Lung (tissue), 12 donors: ENCODE measurements around the gene CAMK1D. TPM values are rescaled to one million over a fixed set of nuclear protein-coding genes. Genes with fewer than 3 reads are reported as not detected.

Experiments
- ATAC-seq: fragments of 200-7000 bp; cut with Tn5 transposase; one replicate; pipeline ENCODE4 v1.9.1; 2020; ENCODE audit warnings: moderate number of reproducible peaks; ENCODE audit not compliant: insufficient read depth, low FRiP score
- DNase-seq, 3 donors: peaks; one replicate each; pipeline ENCODE4 v3.0.0-alpha.2; 2013 to 2017
- H3K27ac ChIP-seq, 2 donors: one replicate each; pipeline ENCODE4 v1.5.1; 2013; ENCODE audit warnings: mild to moderate bottlenecking in 2 of 2, moderate library complexity in 2 of 2, control low read depth in 1 of 2, inconsistent platforms in 1 of 2, low read depth in 1 of 2, low read length in 1 of 2
- H3K27me3 ChIP-seq, 3 donors: one replicate each; pipeline ENCODE4 v1.5.1; 2013; ENCODE audit warnings: low read length in 2 of 3; ENCODE audit not compliant: control insufficient read depth in 3 of 3, insufficient read depth in 3 of 3
- H3K36me3 ChIP-seq, 4 donors: one replicate each; pipeline ENCODE4 v1.5.1; 2013; ENCODE audit warnings: low read length in 4 of 4, mild to moderate bottlenecking in 1 of 4, moderate library complexity in 1 of 4; ENCODE audit not compliant: control insufficient read depth in 4 of 4, insufficient read depth in 4 of 4
- H3K4me1 ChIP-seq, 5 donors: one replicate each; pipeline ENCODE4 v1.5.1; 2013; ENCODE audit warnings: low read length in 5 of 5, mild to moderate bottlenecking in 2 of 5, moderate library complexity in 1 of 5; ENCODE audit not compliant: control insufficient read depth in 5 of 5, insufficient read depth in 5 of 5
- H3K4me3 ChIP-seq: one replicate; pipeline ENCODE4 v1.5.1; 2013; ENCODE audit warnings: mild to moderate bottlenecking, control low read depth, moderate library complexity
- H3K9ac ChIP-seq, 2 donors: one replicate each; pipeline ENCODE4 v1.5.1; 2013; ENCODE audit warnings: low read length in 2 of 2, control low read depth in 1 of 2; ENCODE audit not compliant: insufficient read depth in 1 of 2
- H3K9me3 ChIP-seq, 4 donors: one replicate each; pipeline ENCODE4 v1.5.1; 2013; ENCODE audit warnings: low read length in 3 of 4, mild to moderate bottlenecking in 1 of 4, moderate library complexity in 1 of 4; ENCODE audit not compliant: control insufficient read depth in 4 of 4, insufficient read depth in 3 of 4
- CTCF ChIP-seq: IDR thresholded peaks from 2 replicates; pipeline ENCODE4 v1.5.1; 2012; ENCODE audit warnings: mild to moderate bottlenecking; ENCODE audit errors: control extremely low read depth, extremely low read depth
- WGBS, 2 donors: extraction: QIAGEN DNeasy Blood & Tissue Kit; methylation state at CpG; one replicate each; pipeline ENCODE4 v1.1.7; 2013; 5-methylcytosine and 5-hydroxymethylcytosine counted together
- polyA plus RNA-seq, 2 donors: library from polyadenylated mRNA; stranded (reverse); fragments of 200-250 nt; gene quantifications; one replicate each; pipeline ENCODE4 v1.2.1, GENCODE V29; 2013
- total RNA-seq, 2 donors: library from RNA; depleted of rRNA in 1 of 2; stranded (reverse); fragments of >200 nt in 1 of 2; gene quantifications; one replicate each; pipeline ENCODE4 v1.2.1, GENCODE V29; 2014 to 2021
- donor health status: control.
- donor health status: control.
- donor health status: Bipolar disorder and iron deficiency.
- donor health status: healthy.
- donor health status: DM: yes; HTN: yes; CAD: no.

Gene CAMK1D
- total and polyA plus RNA-seq, 4 donors, result 3.2 to 37.4 (median 7.0) TPM

DNA sequence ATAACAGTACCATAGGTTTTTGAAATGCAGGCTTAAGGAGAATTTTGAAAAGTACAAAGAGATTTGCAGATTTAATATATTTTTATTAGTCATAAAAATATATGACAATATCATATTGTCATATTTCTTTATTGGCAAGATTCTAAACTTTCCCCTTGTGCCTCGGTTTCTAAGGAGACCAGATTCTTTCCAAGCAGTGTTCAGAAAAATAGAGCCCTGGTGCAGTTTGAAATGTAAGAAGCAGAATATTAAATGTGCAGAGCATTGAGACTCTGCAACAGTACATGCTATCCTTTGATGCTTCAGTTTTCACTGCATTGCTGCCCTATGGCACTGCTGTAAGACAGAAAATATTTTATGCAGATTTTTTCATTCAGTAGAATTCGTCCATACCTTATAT, 408.9 kb downstream of the CAMK1D start:
- H3K27ac ChIP-seq, result no peak overlapping the region
- no peak for ATAC-seq
- WGBS, 2 donors, result 88 to 89% methylated on average over 2 of the region's 2 CpGs
- H3K9me3 ChIP-seq, result peaks cover 0 to 1% (median 0%) of the 10 kb centered on the region in 4 donors
- H3K4me1 ChIP-seq, result peaks cover 0 to 1% (median 0%) of the 10 kb centered on the region in 5 donors
- peaks cover 0 to 4% (median 2%) of the 10 kb centered on the region in 3 donors for H3K27me3 ChIP-seq
- H3K9ac ChIP-seq, result no peak overlapping the region
- no peaks in the 10 kb centered on the region for H3K36me3 ChIP-seq
- TF ChIP-seq CTCF, result no peak
- no peak for DNase-seq
- H3K4me3 ChIP-seq, result no peak overlapping the region

- Histone ChIP-seq H3K27ac (no peak overlapping the region), H3K4me3 (no peak overlapping the region), H3K9me3 (peaks cover 0 to 3% (median 0%) of the 10 kb centered on the region in 4 donors), H3K9ac (no peak overlapping the region), H3K4me1 (no peaks in the 10 kb centered on the region), H3K36me3 (no peaks in the 10 kb centered on the region), H3K27me3 (peaks cover 0 to 7% (median 0%) of the 10 kb centered on the region in 3 donors)
- 75 to 87% methylated on average over 5 of the region's 5 CpGs for WGBS, 2 donors
- no peak for ATAC-seq
- TF ChIP-seq CTCF, result no peak
- DNase-seq, result no peak
Observed at GRCh38 chr10:12766223-12766622, 416.9 kb downstream of the CAMK1D start.

DNA sequence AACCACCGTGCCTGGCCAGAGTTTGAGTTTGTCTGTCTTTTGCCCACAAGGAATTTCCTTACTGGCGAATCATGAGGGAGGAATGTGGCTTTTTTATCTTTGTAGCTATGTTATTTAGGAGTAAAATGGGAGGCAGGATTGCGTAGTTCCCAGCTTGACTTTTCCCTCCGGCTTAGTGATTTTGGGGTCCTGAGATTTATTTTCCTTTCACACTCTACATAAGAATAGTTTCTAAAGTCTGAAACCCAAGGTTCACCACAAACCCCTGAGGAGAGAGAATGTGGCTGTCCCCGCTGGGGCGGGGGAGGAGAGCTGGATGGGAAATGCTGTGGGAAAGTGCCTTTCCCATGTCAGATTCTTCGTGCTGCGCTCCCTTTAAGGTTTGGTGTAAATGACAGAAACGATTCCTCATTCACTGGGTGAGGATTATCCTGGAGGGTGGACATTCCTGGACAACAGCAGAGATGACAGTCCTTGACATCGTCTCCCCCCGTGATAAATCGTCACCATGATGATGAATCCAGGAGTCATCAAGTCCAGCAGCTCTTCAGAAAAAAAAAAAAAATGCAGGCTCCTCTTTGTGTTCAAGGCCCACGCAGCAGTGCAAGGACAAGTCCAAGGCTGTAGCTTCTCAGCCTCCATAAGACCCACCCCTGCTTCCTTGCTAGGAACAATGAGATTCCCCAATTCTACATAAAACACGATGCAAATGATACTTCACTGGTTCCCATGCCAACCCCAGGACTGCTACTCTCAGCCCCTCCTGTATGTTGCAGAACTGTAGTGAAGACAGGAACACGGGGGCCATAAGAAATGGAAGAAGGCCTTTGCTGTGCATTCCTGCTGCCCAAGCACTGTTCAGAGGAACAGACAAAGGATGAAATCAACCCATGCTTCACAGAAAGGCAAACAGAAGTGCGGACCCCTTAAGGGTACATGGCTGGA, 419.1 kb downstream of the CAMK1D start:
- Histone ChIP-seq H3K27ac (no peak overlapping the region), H3K4me1 (no peaks in the 10 kb centered on the region), H3K9me3 (peaks cover 0 to 4% (median 0%) of the 10 kb centered on the region in 4 donors), H3K4me3 (no peak overlapping the region), H3K36me3 (no peaks in the 10 kb centered on the region), H3K27me3 (peaks cover 0 to 7% (median 0%) of the 10 kb centered on the region in 3 donors), H3K9ac (no peak overlapping the region)
- no peak for TF ChIP-seq CTCF
- DNase-seq (no peak), ATAC-seq (no peak)
- 80 to 89% methylated on average over 16 of the region's 16 CpGs for WGBS, 2 donors
